Epithelial cell of proximal tubule (primary cell): ENCODE results near the gene TFAP2D. TPM values are rescaled to one million over a fixed set of nuclear protein-coding genes. Genes with fewer than 3 reads are reported as not detected.

ENCODE experiments used
- DNase-seq: peaks from one replicate; pipeline ENCODE4 v3.0.0-alpha.2; 2011; ENCODE audit warnings: low read depth
- H3K4me3 ChIP-seq: 2 replicates; pipeline ENCODE4 v1.5.1; 2011; ENCODE audit warnings: low read depth, mild to moderate bottlenecking, low read length
- CTCF ChIP-seq: conservative IDR thresholded peaks from 2 replicates; pipeline ENCODE4 v1.5.1; 2012; ENCODE audit warnings: low read depth, mild to moderate bottlenecking, low read length
- total RNA-seq: library from RNA; depleted of rRNA; stranded (reverse); fragments of >200 nt; gene quantifications from 2 replicates; pipeline ENCODE4 v1.2.3, GENCODE V29; 2015

Gene TFAP2D
- not detected in 2 replicates for total RNA-seq

GRCh38 chr6:50713226-50713625, at the start of gene TFAP2D:
TFAP2D (plus strand) TSS chr6:50713526; CDS start chr6:50714056, 530 bp downstream.
- H3K4me3 ChIP-seq = no peak within 1 kb of the TSS
- no peak for DNase-seq
- TF ChIP-seq CTCF = no peak

GRCh38 chr6:50663806-50664205, 49.5 kb upstream of the TFAP2D start:
- DNase-seq = no peak
- TF ChIP-seq CTCF = no peak
- H3K4me3 ChIP-seq = no peak overlapping the region

- no peak for TF ChIP-seq CTCF
- DNase-seq = no peak
- no peak overlapping the region for H3K4me3 ChIP-seq
These were observed 47.2 kb upstream of the TFAP2D start for GRCh38 chr6:50666089-50666488.

GRCh38 chr6:50681213-50681824, 32.0 kb upstream of the TFAP2D start:
- no peak for TF ChIP-seq CTCF
- no peak overlapping the region for H3K4me3 ChIP-seq
- DNase-seq = no peak

GRCh38 chr6:50689210-50689609, 24.1 kb upstream of the TFAP2D start:
- no peak overlapping the region for H3K4me3 ChIP-seq
- TF ChIP-seq CTCF = no peak
- DNase-seq = no peak

GRCh38 chr6:50691814-50692495, 21.4 kb upstream of the TFAP2D start:
- DNase-seq = no peak
- no peak overlapping the region for H3K4me3 ChIP-seq
- TF ChIP-seq CTCF = no peak

GRCh38 chr6:50698546-50698945, 14.8 kb upstream of the TFAP2D start:
- H3K4me3 ChIP-seq = no peak overlapping the region
- no peak for DNase-seq
- TF ChIP-seq CTCF = no peak
